CD14-positive monocyte (primary cell): ENCODE measurements around the gene CDH4. TPM values are rescaled to one million over a fixed set of nuclear protein-coding genes. Genes with fewer than 3 reads are reported as not detected.

Source experiments
- DNase-seq, 3 donors: peaks; one replicate each; pipeline ENCODE4 v3.0.0-alpha.2; 2011 to 2022
- H2AFZ ChIP-seq: 2 replicates; pipeline ENCODE4 v1.6.0; 2012; ENCODE audit warnings: mild to moderate bottlenecking, low read depth, low read length, inconsistent platforms; ENCODE audit not compliant: insufficient read depth, poor library complexity, severe bottlenecking
- H3K27ac ChIP-seq, 2 donors: 1 replicate in 1 of 2; 2 replicates in 1 of 2; pipeline ENCODE4 v1.5.1; 2012 to 2013; ENCODE audit warnings: low read length in 2 of 2, control low read depth in 1 of 2, inconsistent platforms in 1 of 2, low read depth in 1 of 2, mild to moderate bottlenecking in 1 of 2
- H3K27me3 ChIP-seq, 2 donors: one replicate each; pipeline versions ENCODE4 v1.6.0 to v1.6.1; 2011 to 2013; ENCODE audit warnings: low read length in 2 of 2; ENCODE audit not compliant: control insufficient read depth in 2 of 2, insufficient read depth in 2 of 2
- H3K36me3 ChIP-seq, 2 donors: replicated peaks in 1 of 2; 1 replicate in 1 of 2; 2 replicates in 1 of 2; pipeline versions ENCODE4 v1.5.1 to v1.6.1; 2012 to 2013; ENCODE audit warnings: low read length in 2 of 2, control low read depth in 1 of 2, inconsistent platforms in 1 of 2, mild to moderate bottlenecking in 1 of 2; ENCODE audit not compliant: insufficient read depth in 2 of 2, control insufficient read depth in 1 of 2
- H3K4me1 ChIP-seq, 2 donors: 1 replicate in 1 of 2; 2 replicates in 1 of 2; pipeline versions ENCODE4 v1.5.1 to v1.6.1; 2012 to 2013; ENCODE audit warnings: low read length in 2 of 2, control low read depth in 1 of 2, inconsistent platforms in 1 of 2, mild to moderate bottlenecking in 1 of 2, moderate library complexity in 1 of 2; ENCODE audit not compliant: insufficient read depth in 2 of 2, control insufficient read depth in 1 of 2
- H3K4me2 ChIP-seq: replicated peaks from 2 replicates; pipeline ENCODE3; 2012; ENCODE audit warnings: low read length, moderate library complexity, mild to moderate bottlenecking; ENCODE audit not compliant: poor library complexity, severe bottlenecking; ENCODE audit errors: extremely low read depth
- H3K4me3 ChIP-seq, 3 experiments: fragments of 200-600 bp in 1 of 3; sonication (generic) in 1 of 3; replicated peaks in 1 of 3; 1 replicate in 2 of 3; 2 replicates in 1 of 3; pipeline ENCODE4 v1.5.1; 2011 to 2013; ENCODE audit warnings: low read length in 3 of 3, mild to moderate bottlenecking in 3 of 3, control low read depth in 2 of 3, low read depth in 2 of 3, inconsistent platforms in 1 of 3, moderate library complexity in 1 of 3
- H3K79me2 ChIP-seq: 2 replicates; pipeline ENCODE4 v1.6.0; 2012; ENCODE audit warnings: mild to moderate bottlenecking, control low read depth, inconsistent platforms, low read length, moderate library complexity; ENCODE audit not compliant: insufficient read depth
- H3K9ac ChIP-seq: 2 replicates; pipeline ENCODE4 v1.6.0; 2017; ENCODE audit warnings: low read length, mild to moderate bottlenecking; ENCODE audit not compliant: insufficient read depth, poor library complexity, severe bottlenecking
- H3K9me3 ChIP-seq, 2 donors: replicated peaks in 1 of 2; 1 replicate in 1 of 2; 2 replicates in 1 of 2; pipeline versions ENCODE4 v1.5.1 to v1.6.1; 2012 to 2013; ENCODE audit warnings: low read length in 2 of 2, control low read depth in 1 of 2; ENCODE audit not compliant: control insufficient read depth in 1 of 2, insufficient read depth in 1 of 2
- H4K20me1 ChIP-seq: 2 replicates; pipeline ENCODE4 v1.6.0; 2012; ENCODE audit warnings: mild to moderate bottlenecking, low read length, control low read depth, moderate library complexity; ENCODE audit not compliant: insufficient read depth
- H3K27ac Mint-ChIP-seq, 7 donors: one replicate each; pipeline ENCODE4 v1.8.0; 2020; ENCODE audit warnings: mild to moderate bottlenecking in 7 of 7, mixed read lengths in 7 of 7, moderate library complexity in 6 of 7, inconsistent platforms in 2 of 7
- H3K27me3 Mint-ChIP-seq, 3 donors: one replicate each; pipeline ENCODE4 v1.8.0; 2021 to 2022; ENCODE audit warnings: low read depth in 3 of 3, mild to moderate bottlenecking in 3 of 3, mixed read lengths in 3 of 3, moderate library complexity in 3 of 3, inconsistent platforms in 1 of 3
- H3K36me3 Mint-ChIP-seq, 2 donors: one replicate each; pipeline ENCODE4 v1.8.0; 2020; ENCODE audit warnings: mixed read lengths in 2 of 2, inconsistent platforms in 1 of 2, mild to moderate bottlenecking in 1 of 2
- H3K4me1 Mint-ChIP-seq: one replicate; pipeline ENCODE4 v1.8.0; 2020; ENCODE audit warnings: mild to moderate bottlenecking, mixed read lengths
- H3K4me3 Mint-ChIP-seq, 2 donors: one replicate each; pipeline ENCODE4 v1.8.0; 2020; ENCODE audit warnings: mild to moderate bottlenecking in 2 of 2, mixed read lengths in 2 of 2, moderate library complexity in 1 of 2
- H3K9me3 Mint-ChIP-seq, 7 donors: one replicate each; pipeline ENCODE4 v1.8.0; 2020 to 2022; ENCODE audit warnings: mixed read lengths in 7 of 7, mild to moderate bottlenecking in 6 of 7, moderate library complexity in 6 of 7, inconsistent platforms in 2 of 7
- WGBS: methylation state at CpG from one replicate; pipeline ENCODE4 v1.1.5; 2013; ENCODE audit warnings: missing lambda C conversion rate; ENCODE audit not compliant: insufficient coverage; 5-methylcytosine and 5-hydroxymethylcytosine counted together
- intact Hi-C, 2 donors: fragments of 100-400 bp; cut with micrococcal nuclease; formaldehyde crosslinking; loops; one replicate each; pipeline versions ENCODE4 v1.15.0 to v1.15.1; 2023
- polyA plus RNA-seq, 3 donors: library from polyadenylated mRNA; depleted of rRNA in 1 of 3; unstranded in 2 of 3; stranded (reverse) in 1 of 3; fragments of 300-500 nt in 2 of 3; fragments of >200 nt in 1 of 3; fragmentation: Illumina TruSeq in 2 of 3; gene quantifications; 1 replicate in 2 of 3; 2 replicates in 1 of 3; pipeline ENCODE4 v1.2.3, GENCODE V29; 2012 to 2021
- TF ChIP-seq, protein P1 (sequence below): fragments of 200-600 bp; IDR thresholded peaks from one replicate; pipeline ENCODE4 v1.8.0; 2022; ENCODE audit warnings: antibody characterized with exemption, mild to moderate bottlenecking

Gene CDH4
- polyA plus RNA-seq, 3 donors: not detected

DNA sequence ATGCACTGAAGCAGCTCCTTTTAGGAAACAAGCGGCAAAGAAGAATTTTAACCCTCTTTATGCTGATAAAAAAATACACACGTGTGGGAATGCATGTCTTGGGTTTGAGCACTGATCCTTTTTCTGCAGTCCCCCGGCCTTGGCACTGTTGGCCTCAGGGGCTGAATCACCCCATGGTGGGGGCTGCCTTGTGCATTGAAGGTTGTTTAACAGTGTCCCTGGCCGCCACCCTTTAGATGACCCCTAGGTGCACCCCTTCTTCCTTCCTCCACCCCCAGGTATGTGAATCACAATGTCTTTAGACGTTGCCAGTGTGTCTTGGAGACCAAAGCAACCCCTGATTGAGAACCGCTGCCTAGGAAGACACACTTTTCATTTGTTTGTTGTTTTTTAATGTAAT lies 190.7 kb downstream of the CDH4 start:
- no peaks in the 10 kb centered on the region for H3K36me3 ChIP-seq
- H3K9ac ChIP-seq: no peak overlapping the region
- no peaks in the 10 kb centered on the region for H3K4me1 ChIP-seq
- H2AFZ ChIP-seq: no peak overlapping the region
- H3K27ac ChIP-seq: no peak overlapping the region
- H3K9me3 Mint-ChIP-seq: peaks cover 0 to 13% (median 2%) of the 10 kb centered on the region in 7 donors
- intact Hi-C loops: no loop called here
- TF ChIP-seq, protein P1, sequence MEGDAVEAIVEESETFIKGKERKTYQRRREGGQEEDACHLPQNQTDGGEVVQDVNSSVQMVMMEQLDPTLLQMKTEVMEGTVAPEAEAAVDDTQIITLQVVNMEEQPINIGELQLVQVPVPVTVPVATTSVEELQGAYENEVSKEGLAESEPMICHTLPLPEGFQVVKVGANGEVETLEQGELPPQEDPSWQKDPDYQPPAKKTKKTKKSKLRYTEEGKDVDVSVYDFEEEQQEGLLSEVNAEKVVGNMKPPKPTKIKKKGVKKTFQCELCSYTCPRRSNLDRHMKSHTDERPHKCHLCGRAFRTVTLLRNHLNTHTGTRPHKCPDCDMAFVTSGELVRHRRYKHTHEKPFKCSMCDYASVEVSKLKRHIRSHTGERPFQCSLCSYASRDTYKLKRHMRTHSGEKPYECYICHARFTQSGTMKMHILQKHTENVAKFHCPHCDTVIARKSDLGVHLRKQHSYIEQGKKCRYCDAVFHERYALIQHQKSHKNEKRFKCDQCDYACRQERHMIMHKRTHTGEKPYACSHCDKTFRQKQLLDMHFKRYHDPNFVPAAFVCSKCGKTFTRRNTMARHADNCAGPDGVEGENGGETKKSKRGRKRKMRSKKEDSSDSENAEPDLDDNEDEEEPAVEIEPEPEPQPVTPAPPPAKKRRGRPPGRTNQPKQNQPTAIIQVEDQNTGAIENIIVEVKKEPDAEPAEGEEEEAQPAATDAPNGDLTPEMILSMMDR: no peak
- no peaks in the 10 kb centered on the region for H3K27me3 ChIP-seq
- peaks cover 6 to 36% of the 10 kb centered on the region in 2 donors for H3K9me3 ChIP-seq
- H3K4me1 Mint-ChIP-seq: no peaks in the 10 kb centered on the region
- H3K4me2 ChIP-seq: no peak overlapping the region
- peaks cover 0 to 3% (median 2%) of the 10 kb centered on the region in 3 donors for H3K27me3 Mint-ChIP-seq
- H3K4me3 ChIP-seq: no peak overlapping the region
- H3K27ac Mint-ChIP-seq: no peak overlapping the region
- 46% methylated on average over 3 of the region's 6 CpGs for WGBS
- no peaks in the 10 kb centered on the region for H4K20me1 ChIP-seq
- no peak overlapping the region for H3K4me3 Mint-ChIP-seq
- H3K36me3 Mint-ChIP-seq: no peaks in the 10 kb centered on the region
- H3K79me2 ChIP-seq: no peaks in the 10 kb centered on the region
- no peak for DNase-seq

DNA sequence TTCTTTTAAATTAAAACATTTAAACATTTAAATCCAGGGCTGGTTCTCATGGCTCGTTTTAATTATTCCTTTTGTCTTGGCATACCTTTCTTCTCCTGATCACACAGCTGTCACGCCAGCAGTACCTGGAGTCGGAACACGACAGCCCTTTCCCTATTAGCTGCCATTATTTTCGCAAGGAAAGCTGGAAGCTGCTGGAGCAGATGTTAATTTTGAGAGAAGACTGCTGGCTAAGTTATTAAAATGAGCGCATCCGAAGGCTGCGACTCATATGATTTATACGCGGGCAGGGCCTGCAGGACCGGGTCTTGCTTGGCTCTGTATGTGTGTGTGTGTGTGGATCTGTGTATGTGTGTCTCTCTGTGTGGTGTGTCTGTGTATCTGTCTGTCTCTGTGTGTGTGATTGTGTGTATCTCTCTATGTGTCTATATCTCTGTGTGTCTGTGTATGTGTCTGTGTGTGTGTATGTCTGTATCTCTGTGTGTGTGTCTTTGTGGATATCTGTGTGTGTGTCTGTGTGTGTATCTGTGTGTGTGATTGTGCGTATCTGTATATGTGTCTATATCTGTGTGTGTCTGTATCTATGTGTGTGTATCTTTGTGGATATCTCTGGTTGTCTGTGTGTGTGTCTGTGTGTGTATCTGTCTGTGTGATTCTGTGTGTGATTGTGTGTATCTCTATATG lies 191.5 kb downstream of the CDH4 start:
- peaks cover 0 to 2% (median 0%) of the 10 kb centered on the region in 3 donors for H3K27me3 Mint-ChIP-seq
- Histone ChIP-seq H3K36me3 (no peaks in the 10 kb centered on the region), H2AFZ (no peak overlapping the region), H4K20me1 (no peaks in the 10 kb centered on the region), H3K9ac (no peak overlapping the region), H3K27ac (no peak overlapping the region), H3K79me2 (no peaks in the 10 kb centered on the region), H3K4me1 (no peaks in the 10 kb centered on the region), H3K4me2 (no peak overlapping the region), H3K4me3 (no peak overlapping the region), H3K9me3 (peaks cover 11 to 39% of the 10 kb centered on the region in 2 donors), H3K27me3 (no peaks in the 10 kb centered on the region)
- TF ChIP-seq, protein P1: no peak
- H3K9me3 Mint-ChIP-seq: peaks cover 0 to 12% (median 5%) of the 10 kb centered on the region in 7 donors
- H3K4me1 Mint-ChIP-seq: no peaks in the 10 kb centered on the region
- 91% methylated on average over 8 of the region's 12 CpGs for WGBS
- DNase-seq: no peak
- no peaks in the 10 kb centered on the region for H3K36me3 Mint-ChIP-seq
- intact Hi-C loops: no loop called here
- no peak overlapping the region for H3K4me3 Mint-ChIP-seq
- H3K27ac Mint-ChIP-seq: no peak overlapping the region
